GM12891 (cell line): ENCODE data around the gene CLRN3.

ENCODE experiments used
- DNase-seq: peaks from one replicate; pipeline ENCODE4 v3.0.0; 2011; ENCODE audit warnings: low spot score; ENCODE audit not compliant: insufficient read length
- FAIRE-seq: peaks from 2 replicates; lab custom pipeline; 2011; peaks lifted over from hg19 to GRCh38; lab: Jason Lieb, UNC
- PAX5 ChIP-seq: IDR thresholded peaks from 2 replicates; pipeline ENCODE4 v1.6.1; 2011; ENCODE audit warnings: low read length, moderate library complexity, mild to moderate bottlenecking; ENCODE audit not compliant: insufficient read depth, severe bottlenecking
- POLR2A ChIP-seq: IDR thresholded peaks from 2 replicates; pipeline ENCODE4 v1.6.1; 2011; ENCODE audit warnings: low read depth, low read length, control low read depth
- POLR2AphosphoS5 ChIP-seq: IDR thresholded peaks from 2 replicates; pipeline ENCODE4 v1.6.1; 2011; ENCODE audit warnings: low read depth, low read length, control low read depth
- POU2F2 ChIP-seq: IDR thresholded peaks from 2 replicates; pipeline ENCODE4 v1.6.1; 2011; ENCODE audit warnings: low read depth, mild to moderate bottlenecking, control low read depth, low read length, moderate library complexity
- SPI1 ChIP-seq: IDR thresholded peaks from 2 replicates; pipeline ENCODE4 v1.6.1; 2011; ENCODE audit warnings: low read depth, low read length, control low read depth
- TAF1 ChIP-seq: IDR thresholded peaks from 2 replicates; pipeline ENCODE4 v1.6.1; 2011; ENCODE audit warnings: low read depth, low read length, control low read depth

Gene CLRN3

GRCh38 chr10:127840884-127841283 is 51.9 kb downstream of the CLRN3 start:
- TF ChIP-seq POU2F2 (no peak), SPI1 (no peak), POLR2AphosphoS5 (no peak), TAF1 (no peak), POLR2A (no peak), PAX5 (no peak)
- DNase-seq: no peak

DNA sequence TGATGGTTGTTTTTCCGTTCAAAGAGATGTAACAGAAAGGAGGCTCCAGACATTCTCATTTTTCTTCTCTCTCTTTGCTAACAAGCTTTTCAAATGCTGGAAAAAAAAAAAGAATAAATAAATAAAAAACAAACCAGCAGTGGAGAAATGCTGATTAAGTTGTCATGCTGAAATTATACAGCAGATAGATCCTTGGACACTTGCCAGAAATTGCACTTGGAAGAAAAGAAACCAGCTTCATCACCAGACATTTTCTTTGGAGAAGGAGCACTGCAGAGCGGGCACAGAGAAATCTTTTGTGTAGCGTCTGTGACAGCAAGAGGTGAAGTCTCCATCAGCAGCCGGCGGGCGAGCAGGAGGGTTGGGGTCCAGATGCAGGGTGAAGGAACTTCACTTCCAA is 55.8 kb downstream of the CLRN3 start:
- DNase-seq (no peak), FAIRE-seq (no peak)
- TF ChIP-seq TAF1 (no peak), SPI1 (no peak), POLR2A (no peak), PAX5 (no peak), POLR2AphosphoS5 (no peak), POU2F2 (no peak)

More at GRCh38 chr10:127840884-127841283, 51.9 kb downstream of the CLRN3 start:
- no peak for FAIRE-seq

- DNase-seq: no peak
- FAIRE-seq: no peak
- no peak for TF ChIP-seq POU2F2
- no peak for TF ChIP-seq POLR2A
- no peak for TF ChIP-seq TAF1
- TF ChIP-seq SPI1: no peak
- TF ChIP-seq PAX5: no peak
Measured at GRCh38 chr10:127836176-127836575, 56.6 kb downstream of the CLRN3 start.

- DNase-seq: no peak
- TF ChIP-seq POLR2A (no peak), POLR2AphosphoS5 (no peak), TAF1 (no peak), PAX5 (no peak), SPI1 (no peak), POU2F2 (no peak)
- FAIRE-seq: no peak
Measured at GRCh38 chr10:127834791-127835190, 58.0 kb downstream of the CLRN3 start.

GRCh38 chr10:127834221-127834620 is 58.5 kb downstream of the CLRN3 start:
- no peak for DNase-seq
- FAIRE-seq: no peak

GRCh38 chr10:127833804-127834203 is 58.9 kb downstream of the CLRN3 start:
- FAIRE-seq: no peak
- DNase-seq: no peak
- TF ChIP-seq POLR2AphosphoS5 (no peak), PAX5 (no peak)

More at GRCh38 chr10:127834221-127834620, 58.5 kb downstream of the CLRN3 start:
- no peak for TF ChIP-seq POLR2AphosphoS5
- no peak for TF ChIP-seq POLR2A
- TF ChIP-seq SPI1: no peak
- TF ChIP-seq TAF1: no peak
- no peak for TF ChIP-seq POU2F2
- TF ChIP-seq PAX5: no peak

DNA sequence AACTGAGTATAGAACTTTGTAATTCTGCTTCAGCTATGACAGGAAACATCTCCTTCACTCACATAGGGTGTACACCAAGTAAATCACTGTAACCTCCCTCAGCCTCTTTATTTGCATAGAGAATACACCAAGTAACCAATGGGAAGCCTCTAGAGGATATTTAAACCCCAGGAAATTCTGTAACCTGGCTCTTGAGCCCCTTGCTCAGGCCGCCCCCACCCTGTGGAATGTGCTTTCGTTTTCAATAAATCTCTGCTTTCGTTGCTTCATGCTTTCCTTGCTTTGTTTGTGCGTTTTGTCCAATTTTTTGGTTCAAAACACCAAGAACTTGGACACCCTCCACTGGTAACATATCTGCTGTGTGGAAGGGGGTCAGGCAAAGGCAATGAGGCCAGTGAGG is 60.2 kb downstream of the CLRN3 start:
- TF ChIP-seq POU2F2 (no peak), TAF1 (no peak), POLR2A (no peak)
- FAIRE-seq: no peak

GRCh38 chr10:127830414-127830813 is 62.3 kb downstream of the CLRN3 start:
- DNase-seq (no peak), FAIRE-seq (no peak)
- TF ChIP-seq POLR2A (no peak), SPI1 (no peak), POLR2AphosphoS5 (no peak), PAX5 (no peak), POU2F2 (no peak), TAF1 (no peak)

More for the DNA sequence above, 60.2 kb downstream of the CLRN3 start:
- DNase-seq: no peak
